Karpas-422 (cell line): ENCODE data around the gene ANKRD34A. TPM values are rescaled to one million over a fixed set of nuclear protein-coding genes. Genes with fewer than 3 reads are reported as not detected.
A peak's percentile ranks its signal among the peaks of the same experiment; 100 is the strongest.

ENCODE experiments used
- DNase-seq: peaks from one replicate; pipeline ENCODE4 v3.0.0-alpha.2; 2015
- H2AFZ ChIP-seq: fragments of 200-600 bp; sonication (generic); 2 replicates; pipeline ENCODE4 v1.6.1; 2014; ENCODE audit warnings: antibody characterized with exemption, low read length, mixed read lengths
- H3K27ac ChIP-seq: fragments of 200-600 bp; sonication (generic); 2 replicates; pipeline ENCODE4 v1.5.1; 2014; ENCODE audit warnings: mild to moderate bottlenecking, low read length, moderate library complexity
- H3K27me3 ChIP-seq: fragments of 200-600 bp; sonication (generic); 2 replicates; pipeline ENCODE4 v1.6.1; 2014; ENCODE audit warnings: low read length, mixed read lengths
- H3K36me3 ChIP-seq: fragments of 200-600 bp; sonication (generic); 2 replicates; pipeline ENCODE4 v1.6.1; 2014; ENCODE audit warnings: low read length, mixed read lengths; ENCODE audit not compliant: insufficient read depth
- H3K4me1 ChIP-seq: fragments of 200-600 bp; sonication (generic); 2 replicates; pipeline ENCODE4 v1.6.1; 2014; ENCODE audit warnings: mild to moderate bottlenecking, low read length, mixed read lengths
- H3K4me2 ChIP-seq: fragments of 200-600 bp; sonication (generic); 2 replicates; pipeline ENCODE4 v1.6.1; 2014; ENCODE audit warnings: low read length, low read depth, mild to moderate bottlenecking; ENCODE audit not compliant: poor library complexity, severe bottlenecking
- H3K4me3 ChIP-seq: fragments of 200-600 bp; sonication (generic); 2 replicates; pipeline ENCODE4 v1.5.1; 2014; ENCODE audit warnings: mild to moderate bottlenecking, antibody characterized with exemption, low read length, mixed read lengths
- H3K79me2 ChIP-seq: fragments of 200-600 bp; sonication (generic); 2 replicates; pipeline ENCODE4 v1.6.1; 2014; ENCODE audit warnings: mild to moderate bottlenecking, low read length, mixed read lengths
- H3K9ac ChIP-seq: fragments of 200-600 bp; sonication (generic); 2 replicates; pipeline ENCODE4 v1.6.0; 2014; ENCODE audit warnings: low read length
- H3K9me2 ChIP-seq: fragments of 200-600 bp; sonication (generic), shearing (Covaris generic); replicated peaks from 2 replicates; pipeline ENCODE4 v1.6.0; 2014; ENCODE audit warnings: mild to moderate bottlenecking, low read length, moderate library complexity; ENCODE audit not compliant: insufficient read depth
- H3K9me3 ChIP-seq: fragments of 300-700, 200-600 bp; sonication (generic); 2 replicates; pipeline ENCODE4 v1.6.1; 2014; ENCODE audit warnings: low read length, mixed read lengths
- H4K20me1 ChIP-seq: fragments of 200-600 bp; sonication (generic); 2 replicates; pipeline ENCODE4 v1.6.1; 2014; ENCODE audit warnings: mild to moderate bottlenecking, antibody characterized with exemption, low read length, low read depth; ENCODE audit not compliant: insufficient read depth
- total RNA-seq: library from RNA; depleted of rRNA; stranded (reverse); fragments of >200 nt; shearing (Covaris generic); gene quantifications from 2 replicates; pipeline ENCODE4 v1.2.3, GENCODE V29; 2014; ENCODE audit warnings: low replicate concordance

Gene ANKRD34A
- total RNA-seq, 1 experiment from 2014 or later, result 9.0 TPM

DNA sequence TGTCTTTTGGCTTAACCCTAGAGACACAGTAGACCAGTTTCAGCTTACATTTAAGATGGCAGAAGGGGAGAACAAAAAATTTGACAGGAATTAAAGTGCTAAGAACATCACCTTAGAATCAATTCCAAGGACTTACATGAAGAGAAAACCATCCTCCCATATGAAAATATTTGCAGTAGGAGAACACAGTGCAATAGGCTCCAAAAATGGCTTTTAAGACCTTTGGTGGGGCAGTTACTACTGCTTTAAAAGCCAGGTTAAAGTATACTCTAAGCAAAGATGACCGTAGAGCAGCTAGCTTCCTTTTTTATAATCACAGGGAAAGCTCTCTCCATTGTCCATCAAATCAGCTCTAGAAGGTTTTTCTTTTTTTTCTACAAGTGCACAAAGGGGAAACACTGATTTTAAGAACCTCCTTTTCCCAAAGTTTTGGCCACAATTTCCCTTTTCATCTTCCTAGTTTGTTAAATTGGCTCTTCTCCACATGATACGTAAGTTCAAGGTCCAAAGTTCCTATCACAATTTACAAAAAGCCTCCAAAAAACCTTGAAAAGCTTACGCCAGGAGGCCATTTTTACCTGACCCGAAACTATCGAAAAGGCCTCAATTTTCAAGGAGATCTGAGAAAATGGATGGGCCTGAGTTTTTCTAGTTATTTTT, 28.7 kb upstream of the ANKRD34A start:
- Histone ChIP-seq H2AFZ (no peak overlapping the region), H3K9ac (peak overlapping the region; percentile 91; the same call in 1 of the 2 replicates), H3K27ac (peak overlapping the region; percentile 94), H3K79me2 (peaks cover 14% of the 10 kb centered on the region), H4K20me1 (peaks cover 33% of the 10 kb centered on the region), H3K9me2 (no peaks in the 10 kb centered on the region), H3K36me3 (peaks cover 34% of the 10 kb centered on the region), H3K9me3 (no peaks in the 10 kb centered on the region), H3K4me2 (peak overlapping the region; percentile 86), H3K4me3 (peak overlapping the region; percentile 81; the same call in 1 of the 2 replicates), H3K27me3 (no peaks in the 10 kb centered on the region), H3K4me1 (peaks cover 46% of the 10 kb centered on the region)
- peak; percentile 53 for DNase-seq

DNA sequence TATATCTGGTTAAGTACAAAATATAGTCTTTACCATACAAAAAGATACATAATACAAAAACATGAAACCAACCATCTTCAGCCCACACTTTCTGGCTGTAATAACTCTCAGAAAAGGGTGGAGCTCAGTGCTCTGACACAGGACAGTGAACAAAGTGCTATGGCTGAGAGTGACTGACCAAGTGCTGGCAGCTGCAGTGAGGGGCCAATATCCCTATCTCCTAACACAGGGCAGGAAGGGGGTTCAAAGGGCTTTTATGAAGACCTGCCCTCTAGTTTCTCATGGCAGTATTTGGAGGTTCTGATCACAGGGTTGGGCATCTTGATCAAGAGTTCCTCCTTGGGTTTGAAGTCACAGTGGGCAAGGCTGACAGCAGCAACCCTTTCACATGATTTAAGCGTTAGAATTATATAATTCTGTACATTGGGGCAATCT, 28.1 kb upstream of the ANKRD34A start:
- no peak overlapping the region for H2AFZ ChIP-seq
- H3K9me2 ChIP-seq, result no peaks in the 10 kb centered on the region
- peak overlapping the region; percentile 86 for H3K4me2 ChIP-seq
- peak; percentile 74 for DNase-seq
- peak overlapping the region; percentile 91; the same call in 1 of the 2 replicates for H3K9ac ChIP-seq
- peak overlapping the region; percentile 94 for H3K27ac ChIP-seq
- peaks cover 34% of the 10 kb centered on the region for H3K36me3 ChIP-seq
- H3K79me2 ChIP-seq, result peaks cover 14% of the 10 kb centered on the region
- peaks cover 40% of the 10 kb centered on the region for H3K4me1 ChIP-seq
- H3K27me3 ChIP-seq, result no peaks in the 10 kb centered on the region
- peaks cover 33% of the 10 kb centered on the region for H4K20me1 ChIP-seq
- no peak overlapping the region; the same call in 1 of the 2 replicates for H3K4me3 ChIP-seq
- no peaks in the 10 kb centered on the region for H3K9me3 ChIP-seq

DNA sequence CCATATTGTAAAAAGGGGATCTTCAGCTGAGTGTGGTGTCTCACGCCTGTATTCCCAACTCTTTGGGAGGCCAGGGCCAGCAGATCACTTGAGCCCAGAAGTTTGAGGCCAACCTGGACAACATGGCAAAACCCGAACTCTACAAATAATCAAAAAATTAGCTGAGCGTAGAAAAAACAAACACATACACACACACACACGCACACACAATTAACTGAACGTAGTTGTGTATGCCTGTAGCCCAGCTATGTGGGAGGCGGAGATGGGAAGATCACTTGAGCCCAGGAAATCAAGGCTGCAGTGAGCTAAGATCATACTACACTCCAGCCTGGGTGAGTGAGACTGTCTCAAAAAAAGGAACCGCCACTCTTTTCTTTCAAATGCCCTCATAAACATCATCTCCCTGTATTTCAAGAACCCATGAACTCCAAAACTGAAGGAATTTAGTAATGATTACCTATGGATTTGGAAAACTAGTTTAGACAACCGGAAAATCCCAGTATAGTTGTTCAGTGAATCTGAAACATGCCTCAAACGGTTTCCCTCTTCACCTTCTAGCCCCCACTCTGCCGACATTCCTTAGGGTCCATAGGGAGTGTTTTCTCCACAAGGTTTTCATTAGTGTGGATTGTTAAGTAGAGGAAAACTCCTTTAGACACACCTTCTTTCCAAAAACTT, 27.5 kb upstream of the ANKRD34A start:
- no peak overlapping the region for H3K4me2 ChIP-seq
- H3K4me1 ChIP-seq, result peaks cover 34% of the 10 kb centered on the region
- no peak overlapping the region for H3K4me3 ChIP-seq

DNA sequence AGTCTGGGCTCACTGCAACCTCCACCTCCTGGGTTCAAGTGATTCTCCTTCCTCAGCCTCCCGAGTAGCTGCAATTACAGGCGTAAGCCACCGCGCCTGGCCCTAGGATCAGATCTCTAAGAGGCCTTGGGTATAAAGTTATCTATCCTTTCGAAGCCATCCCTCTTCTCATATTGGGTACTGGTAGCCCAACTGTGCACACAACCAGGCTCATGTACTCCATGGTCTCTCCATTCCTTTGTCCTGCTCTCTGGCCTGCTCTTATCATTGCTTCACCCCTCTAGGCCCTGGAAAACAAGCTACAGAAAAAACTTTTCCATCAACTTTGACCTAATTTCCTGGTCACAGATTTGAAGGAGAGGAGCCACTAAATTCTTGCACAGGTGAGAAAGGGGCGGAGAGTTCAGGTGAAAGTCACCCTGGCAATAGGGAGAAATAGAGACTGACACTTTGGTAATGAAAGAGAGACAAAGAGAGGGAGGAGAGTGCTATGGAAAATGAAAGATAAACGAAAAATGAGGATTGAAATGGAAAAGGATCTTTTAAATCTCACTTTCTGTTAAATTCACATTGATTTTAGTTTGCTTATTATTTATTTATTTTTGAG, 26.0 kb upstream of the ANKRD34A start:
- no peak overlapping the region for H2AFZ ChIP-seq
- no peaks in the 10 kb centered on the region for H3K9me2 ChIP-seq
- peaks cover 25% of the 10 kb centered on the region for H3K36me3 ChIP-seq
- H4K20me1 ChIP-seq, result peaks cover 25% of the 10 kb centered on the region
- peak; percentile 77 for DNase-seq
- H3K4me3 ChIP-seq, result no peak overlapping the region
- no peaks in the 10 kb centered on the region for H3K9me3 ChIP-seq
- H3K27me3 ChIP-seq, result no peaks in the 10 kb centered on the region
- H3K4me1 ChIP-seq, result peaks cover 30% of the 10 kb centered on the region
- H3K27ac ChIP-seq, result no peak overlapping the region
- H3K79me2 ChIP-seq, result peaks cover 5% of the 10 kb centered on the region
- H3K4me2 ChIP-seq, result no peak overlapping the region
- no peak overlapping the region for H3K9ac ChIP-seq

More for the DNA sequence above, 27.5 kb upstream of the ANKRD34A start:
- Histone ChIP-seq H3K79me2 (peaks cover 14% of the 10 kb centered on the region), H3K27me3 (no peaks in the 10 kb centered on the region), H2AFZ (no peak overlapping the region), H3K36me3 (peaks cover 34% of the 10 kb centered on the region), H3K9me2 (no peaks in the 10 kb centered on the region), H3K9me3 (no peaks in the 10 kb centered on the region), H4K20me1 (peaks cover 33% of the 10 kb centered on the region), H3K27ac (peak overlapping the region; percentile 94), H3K9ac (no peak overlapping the region)
- DNase-seq, result peak; percentile 80

DNA sequence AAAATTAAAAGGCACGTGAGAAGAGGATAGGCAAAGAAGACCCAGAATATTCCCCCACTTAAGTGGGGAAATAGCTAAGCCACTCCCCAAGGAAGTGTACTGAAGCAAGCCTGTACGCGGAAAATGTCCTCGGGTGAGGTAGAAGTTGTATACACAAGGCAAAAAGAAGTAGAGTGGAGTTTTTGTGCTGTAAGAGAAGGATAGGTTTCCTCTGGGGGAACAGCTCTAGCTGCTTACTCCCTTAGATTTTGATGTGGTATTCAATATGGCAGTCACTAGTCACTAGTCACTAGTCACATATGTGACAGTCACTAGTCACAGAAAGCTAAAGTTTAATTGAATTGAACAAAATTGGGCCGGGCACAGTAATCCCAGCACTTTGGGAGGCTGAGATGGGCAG, 24.4 kb upstream of the ANKRD34A start:
- H3K4me1 ChIP-seq, result peaks cover 14% of the 10 kb centered on the region
- H2AFZ ChIP-seq, result no peak overlapping the region
- H3K9me3 ChIP-seq, result no peaks in the 10 kb centered on the region
- no peaks in the 10 kb centered on the region for H3K27me3 ChIP-seq
- H3K27ac ChIP-seq, result no peak overlapping the region
- H3K9me2 ChIP-seq, result no peaks in the 10 kb centered on the region
- H3K4me3 ChIP-seq, result no peak overlapping the region
- H3K4me2 ChIP-seq, result no peak overlapping the region
- no peaks in the 10 kb centered on the region for H3K79me2 ChIP-seq
- peaks cover 9% of the 10 kb centered on the region for H4K20me1 ChIP-seq
- peak; percentile 46 for DNase-seq
- peaks cover 10% of the 10 kb centered on the region for H3K36me3 ChIP-seq
- no peak overlapping the region for H3K9ac ChIP-seq

DNA sequence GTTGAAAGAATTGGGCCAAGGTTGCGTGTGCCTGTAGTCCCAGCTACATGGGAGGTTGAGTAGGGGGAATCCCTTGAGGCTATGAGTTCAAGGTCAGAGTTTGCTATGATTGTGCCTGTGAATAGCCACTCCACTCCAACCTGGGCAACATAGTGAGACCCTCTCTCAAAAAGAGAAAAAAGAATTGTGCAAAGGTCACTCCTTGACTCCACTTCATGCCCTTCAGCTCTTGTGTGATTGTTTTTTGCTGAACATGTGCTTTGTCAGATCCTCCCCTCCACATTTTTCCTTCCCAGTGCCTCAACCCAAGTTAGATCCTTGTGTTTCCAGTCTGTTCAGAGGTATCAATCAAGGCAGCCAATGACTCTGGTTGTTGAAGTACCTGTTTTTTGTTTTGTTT, 23.6 kb upstream of the ANKRD34A start:
- no peak overlapping the region for H3K4me2 ChIP-seq
- H3K9me2 ChIP-seq, result no peaks in the 10 kb centered on the region
- no peak overlapping the region for H3K4me3 ChIP-seq
- H3K79me2 ChIP-seq, result no peaks in the 10 kb centered on the region
- peaks cover 1% of the 10 kb centered on the region; the same call in 1 of the 2 replicates for H3K36me3 ChIP-seq
- H3K4me1 ChIP-seq, result peaks cover 9% of the 10 kb centered on the region
- H3K27me3 ChIP-seq, result no peaks in the 10 kb centered on the region
- H4K20me1 ChIP-seq, result peaks cover 3% of the 10 kb centered on the region
- no peak overlapping the region for H3K27ac ChIP-seq
- DNase-seq, result no peak
- no peaks in the 10 kb centered on the region for H3K9me3 ChIP-seq
- H2AFZ ChIP-seq, result no peak overlapping the region
- no peak overlapping the region for H3K9ac ChIP-seq

DNA sequence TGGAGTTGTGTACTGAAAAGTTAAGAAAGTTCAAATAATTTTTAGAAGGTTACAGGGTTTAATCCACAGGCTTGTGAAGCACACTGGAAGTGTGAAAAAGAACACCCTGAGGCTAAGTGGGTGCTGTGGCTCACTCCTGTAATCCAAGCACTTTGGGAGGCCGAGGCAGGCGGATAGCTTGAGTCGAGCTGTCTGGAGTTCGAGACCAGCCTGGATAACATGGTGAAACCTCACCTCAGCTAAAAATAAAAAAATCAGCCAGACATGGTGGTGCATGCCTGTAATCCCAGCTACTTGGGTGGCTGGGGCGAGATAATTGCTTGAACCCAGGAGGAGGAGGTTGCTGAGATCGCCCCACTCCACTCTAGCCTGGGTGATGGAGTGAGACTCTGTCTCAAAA, 22.2 kb upstream of the ANKRD34A start:
- Histone ChIP-seq H3K4me1 (peaks cover 10% of the 10 kb centered on the region), H3K4me2 (no peak overlapping the region), H3K27ac (no peak overlapping the region), H3K9me2 (no peaks in the 10 kb centered on the region), H3K9ac (no peak overlapping the region), H3K27me3 (no peaks in the 10 kb centered on the region), H4K20me1 (no peaks in the 10 kb centered on the region), H2AFZ (no peak overlapping the region), H3K9me3 (no peaks in the 10 kb centered on the region), H3K79me2 (no peaks in the 10 kb centered on the region), H3K36me3 (no peaks in the 10 kb centered on the region), H3K4me3 (no peak overlapping the region)
- no peak for DNase-seq
